Activated CD4-positive, alpha-beta T cell treated with anti-CD3 and anti-CD28 coated beads, Interleukin-2, amount 50 U/mL, for 1 hour (primary cell): ENCODE measurements around the gene NCF4.

Experiments
- DNase-seq: peaks from one replicate; pipeline ENCODE4 v3.0.0-alpha.2; 2020

Gene NCF4

GRCh38 chr22:36924151-36924698, 63.4 kb downstream of the NCF4 start:
- DNase-seq: no peak

DNA sequence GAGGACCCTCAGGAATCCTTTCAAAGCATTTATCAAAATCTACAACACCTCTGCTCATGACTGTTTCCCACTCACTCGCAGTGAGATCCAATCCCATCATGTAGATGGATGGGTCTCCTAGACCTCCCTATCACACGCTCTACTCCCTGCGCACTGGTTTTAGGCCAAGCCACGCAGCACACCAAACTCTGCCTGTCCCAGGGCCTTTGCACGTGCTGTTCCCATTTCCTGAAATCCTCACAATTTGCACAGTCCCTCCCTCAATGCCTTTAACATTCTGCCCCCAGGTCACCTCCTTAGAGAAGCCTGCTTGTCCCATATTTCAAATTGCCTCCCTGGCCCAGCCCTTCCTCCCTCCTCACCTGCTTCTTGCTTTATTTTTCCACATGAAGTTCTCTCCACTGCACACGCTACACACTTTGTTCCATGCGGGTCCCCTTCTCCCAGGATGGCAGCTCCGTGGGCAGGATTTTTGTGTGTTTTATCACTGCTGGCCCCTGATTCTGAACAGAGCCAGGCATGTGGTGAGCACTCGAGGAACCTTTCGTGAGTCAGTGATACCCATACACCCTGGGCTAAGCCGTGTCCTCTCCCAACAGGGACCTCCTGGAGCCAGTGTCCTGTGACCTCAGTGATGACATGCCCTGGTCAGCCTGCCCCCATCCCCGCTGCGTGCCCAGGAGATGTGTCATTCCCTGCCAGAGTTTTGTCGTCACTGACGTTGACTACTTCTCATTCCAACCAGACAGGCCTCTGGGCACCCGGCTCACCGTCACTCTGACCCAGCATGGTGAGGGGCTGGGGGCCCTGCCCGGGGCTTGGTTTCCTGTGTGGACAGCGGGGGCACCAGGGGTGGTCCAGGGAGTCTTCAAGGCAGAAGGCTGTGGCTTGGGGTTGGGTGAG, 64.8 kb downstream of the NCF4 start:
- no peak for DNase-seq

- DNase-seq: no peak
Observed at GRCh38 chr22:36926309-36926708, 65.5 kb downstream of the NCF4 start.

GRCh38 chr22:36926721-36927435, 66.1 kb downstream of the NCF4 start:
- no peak for DNase-seq
